HEK293T (cell line): ENCODE measurements around the gene CAPZB.

Experiments
- CTCF ChIA-PET: fragments of 350-600 bp; formaldehyde crosslinking; extraction: SDS; loops from one replicate; lab custom pipeline; 2021; ENCODE audit warnings: antibody characterized with exemption, inconsistent platforms; lab: Yijun Ruan, JAX
- POLR2A ChIA-PET: fragments of 350-600 bp; formaldehyde crosslinking; extraction: SDS; loops from one replicate; lab custom pipeline; 2020; ENCODE audit warnings: antibody characterized with exemption, inconsistent platforms; lab: Yijun Ruan, JAX
- DNase-seq: peaks from one replicate; pipeline ENCODE4 v3.0.0; 2012; ENCODE audit warnings: mixed read lengths; ENCODE audit errors: extremely low spot score
- ARNT ChIP-seq: fragments of 450-650 bp; IDR thresholded peaks from 2 replicates; pipeline ENCODE4 v1.6.1; 2017; ENCODE audit warnings: mild to moderate bottlenecking
- BHLHE40 ChIP-seq: fragments of 450-650 bp; IDR thresholded peaks from 2 replicates; pipeline ENCODE4 v1.6.1; 2016; ENCODE audit warnings: mild to moderate bottlenecking, moderate library complexity, borderline replicate concordance
- CTBP1 ChIP-seq: fragments of 450-650 bp; IDR thresholded peaks from 2 replicates; pipeline ENCODE4 v1.6.1; 2016; ENCODE audit warnings: borderline replicate concordance
- ELF4 ChIP-seq: fragments of 450-650 bp; IDR thresholded peaks from 2 replicates; pipeline ENCODE4 v1.6.1; 2017; ENCODE audit warnings: antibody characterized with exemption
- FOXA1 ChIP-seq: fragments of 450-650 bp; IDR thresholded peaks from 2 replicates; pipeline ENCODE4 v1.6.1; 2016; ENCODE audit warnings: mild to moderate bottlenecking
- FOXK2 ChIP-seq: fragments of 450-650 bp; IDR thresholded peaks from 2 replicates; pipeline ENCODE4 v1.6.1; 2016; ENCODE audit warnings: mild to moderate bottlenecking
- FOXM1 ChIP-seq: fragments of 450-650 bp; IDR thresholded peaks from 2 replicates; pipeline ENCODE4 v1.6.1; 2017; ENCODE audit warnings: mild to moderate bottlenecking, borderline replicate concordance
- HDGF ChIP-seq: fragments of 450-650 bp; IDR thresholded peaks from 2 replicates; pipeline ENCODE4 v1.6.1; 2017; ENCODE audit warnings: antibody characterized with exemption, borderline replicate concordance
- L3MBTL2 ChIP-seq: fragments of 450-650 bp; conservative IDR thresholded peaks from 2 replicates; pipeline ENCODE4 v1.6.1; 2016; ENCODE audit warnings: mild to moderate bottlenecking
- LEF1 ChIP-seq: fragments of 450-650 bp; IDR thresholded peaks from 2 replicates; pipeline ENCODE4 v1.6.1; 2017; ENCODE audit warnings: mild to moderate bottlenecking, borderline replicate concordance
- NFRKB ChIP-seq: fragments of 450-650 bp; IDR thresholded peaks from 2 replicates; pipeline ENCODE4 v1.6.1; 2016; ENCODE audit warnings: mild to moderate bottlenecking, moderate library complexity
- SP1 ChIP-seq: fragments of 450-650 bp; IDR thresholded peaks from 2 replicates; pipeline ENCODE4 v1.6.1; 2017
- SUZ12 ChIP-seq: fragments of 450-650 bp; IDR thresholded peaks from 2 replicates; pipeline ENCODE4 v1.6.1; 2016; ENCODE audit warnings: mild to moderate bottlenecking
- TARDBP ChIP-seq: fragments of 450-650 bp; IDR thresholded peaks from 2 replicates; pipeline ENCODE4 v1.6.1; 2016
- ZNF384 ChIP-seq: fragments of 450-650 bp; IDR thresholded peaks from 2 replicates; pipeline ENCODE4 v1.6.1; 2016
- TF ChIP-seq, protein P1 (sequence below): fragments of 450-650 bp; IDR thresholded peaks from 2 replicates; pipeline ENCODE4 v1.6.1; 2016

Gene CAPZB

DNA sequence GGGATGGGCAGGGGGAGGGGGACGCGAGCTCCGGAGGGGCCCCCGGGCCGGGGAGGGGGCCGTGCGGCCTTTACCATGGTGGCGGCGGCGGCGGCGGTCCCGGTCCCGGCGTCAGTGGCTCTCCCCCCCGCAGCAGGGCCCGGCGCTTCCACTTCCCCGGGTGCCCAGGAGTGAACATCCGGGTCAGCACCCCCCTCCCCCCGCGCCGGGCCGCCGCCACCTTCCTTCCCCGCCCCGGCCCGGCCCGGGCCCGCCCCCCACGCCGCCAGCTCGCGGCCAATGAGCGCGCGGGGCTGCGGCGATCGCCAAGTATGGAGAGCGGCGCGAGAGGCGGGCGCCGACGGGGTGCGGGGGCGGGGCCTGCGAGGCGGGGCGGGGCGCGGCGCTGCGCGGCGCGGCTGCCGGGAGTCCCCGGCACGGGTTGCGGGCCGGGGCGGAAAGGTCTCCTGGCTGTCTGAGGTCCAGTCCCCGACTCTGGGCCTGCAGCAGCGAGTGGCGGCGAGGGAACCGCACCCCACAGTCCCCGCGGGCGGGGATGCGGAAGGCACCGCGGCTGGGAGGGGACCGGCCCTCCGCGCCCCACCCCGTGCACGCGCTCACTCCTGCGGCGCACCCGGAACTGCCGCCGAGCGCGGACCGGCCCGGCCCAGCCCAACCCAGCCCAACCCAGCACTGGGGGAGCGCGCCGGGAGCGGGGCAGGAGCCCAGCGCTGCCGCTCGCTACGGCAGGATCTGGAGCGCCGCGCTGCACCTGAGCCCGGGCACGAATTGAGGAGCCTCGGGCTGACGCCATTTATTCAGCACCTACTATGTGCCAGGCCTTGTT is at the start of gene CAPZB:
CAPZB (minus strand) TSS at position 178 of the 826 bp plus-strand sequence; CDS start at position 77, 101 bp downstream.
- peak; percentile 93 for DNase-seq
- TF ChIP-seq FOXM1 (peak; percentile 25; the same call in 1 of the 2 replicates), BHLHE40 (no peak), L3MBTL2 (no peak)
- POLR2A ChIA-PET: interaction anchor here (1.0 to 2.8 kb wide), 4 partner anchors 13 to 166 kb away, joined by 3 to 8 read pairs (median 4); no protein-coding TSS in a partner anchor
- CTCF ChIA-PET: interaction anchor here (0.5 to 2.9 kb wide), 2 partner anchors 96 to 665 kb away, joined by 3 to 11 read pairs; no protein-coding TSS in a partner anchor

GRCh38 chr1:19534281-19534680 is 48.9 kb upstream of the CAPZB start:
- CTCF ChIA-PET: interaction anchor here (0.7 kb wide), 2 partner anchors 23 to 47 kb away, joined by 3 to 4 read pairs; no protein-coding TSS in a partner anchor
- DNase-seq: no peak
- TF ChIP-seq TARDBP (no peak), BHLHE40 (no peak), LEF1 (no peak), FOXA1 (no peak), NFRKB (no peak), CTBP1 (no peak), L3MBTL2 (no peak), ARNT (no peak), SUZ12 (no peak), FOXM1 (no peak), ELF4 (no peak)
- POLR2A ChIA-PET: interaction anchor here (0.7 kb wide), 1 partner anchor 27 kb away, joined by 3 read pairs; no protein-coding TSS in a partner anchor

GRCh38 chr1:19533626-19534025 is 48.3 kb upstream of the CAPZB start:
- DNase-seq: no peak
- no peak for TF ChIP-seq FOXK2
- no peak for TF ChIP-seq BHLHE40
- no peak for TF ChIP-seq CTBP1
- TF ChIP-seq SUZ12: no peak
- no peak for TF ChIP-seq NFRKB
- TF ChIP-seq, protein P1, sequence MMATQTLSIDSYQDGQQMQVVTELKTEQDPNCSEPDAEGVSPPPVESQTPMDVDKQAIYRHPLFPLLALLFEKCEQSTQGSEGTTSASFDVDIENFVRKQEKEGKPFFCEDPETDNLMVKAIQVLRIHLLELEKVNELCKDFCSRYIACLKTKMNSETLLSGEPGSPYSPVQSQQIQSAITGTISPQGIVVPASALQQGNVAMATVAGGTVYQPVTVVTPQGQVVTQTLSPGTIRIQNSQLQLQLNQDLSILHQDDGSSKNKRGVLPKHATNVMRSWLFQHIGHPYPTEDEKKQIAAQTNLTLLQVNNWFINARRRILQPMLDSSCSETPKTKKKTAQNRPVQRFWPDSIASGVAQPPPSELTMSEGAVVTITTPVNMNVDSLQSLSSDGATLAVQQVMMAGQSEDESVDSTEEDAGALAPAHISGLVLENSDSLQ: no peak
- TF ChIP-seq TARDBP: no peak
- no peak for TF ChIP-seq ELF4
- ChIA-PET CTCF (interaction anchor here (0.7 kb wide), 1 partner anchor 22 kb away, joined by 4 read pairs; no protein-coding TSS in a partner anchor), POLR2A (interaction anchor here (0.7 kb wide), 1 partner anchor 28 kb away, joined by 3 read pairs; no protein-coding TSS in a partner anchor)

DNA sequence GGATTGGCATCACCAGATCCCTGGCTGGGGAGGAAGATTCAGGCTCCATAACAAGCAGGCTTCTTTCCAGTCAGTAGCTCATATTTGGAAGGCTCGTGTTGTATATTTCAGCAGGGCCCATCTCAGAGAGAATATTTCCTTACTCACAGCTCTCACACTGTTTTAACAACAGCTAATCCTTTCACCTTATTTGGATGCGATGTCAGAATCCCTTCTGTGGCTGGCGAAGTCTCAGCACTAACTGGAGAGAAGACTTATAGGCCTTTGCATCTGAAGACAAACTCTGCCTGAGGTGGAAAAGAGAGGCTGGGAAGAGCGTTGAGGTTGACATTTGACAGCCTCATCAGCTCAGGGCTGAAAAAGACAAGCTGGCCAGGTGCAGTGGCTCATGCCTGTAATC is 47.2 kb upstream of the CAPZB start:
- ChIA-PET POLR2A (no interaction called here), CTCF (no interaction called here)
- no peak for TF ChIP-seq TARDBP
- no peak for TF ChIP-seq SUZ12
- TF ChIP-seq HDGF: no peak

GRCh38 chr1:19529664-19530063 is 44.3 kb upstream of the CAPZB start:
- ChIA-PET POLR2A (no interaction called here), CTCF (no interaction called here)
- no peak for TF ChIP-seq CTBP1
- TF ChIP-seq ELF4: no peak
- DNase-seq: no peak

More for the DNA sequence above, 47.2 kb upstream of the CAPZB start:
- DNase-seq: no peak

DNA sequence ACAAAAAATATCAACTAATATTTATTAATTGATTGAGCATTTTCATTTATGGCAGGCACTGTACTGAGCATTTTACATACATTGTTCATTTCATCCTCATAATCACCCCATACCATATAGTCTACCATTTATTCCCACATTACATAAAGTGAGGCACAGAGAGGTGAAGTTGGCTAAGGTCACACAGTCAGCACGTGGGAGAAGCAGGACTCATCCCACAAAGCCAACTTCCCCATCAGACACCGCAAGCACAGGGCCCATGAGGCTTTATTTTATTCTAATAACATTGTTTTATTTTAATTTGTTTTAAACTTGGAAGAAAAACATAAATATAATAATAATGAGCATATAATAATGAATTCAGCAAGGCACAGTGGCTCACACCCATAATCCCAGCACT is 43.1 kb upstream of the CAPZB start:
- POLR2A ChIA-PET: no interaction called here
- no peak for DNase-seq
- TF ChIP-seq LEF1 (no peak), L3MBTL2 (no peak), CTBP1 (no peak), BHLHE40 (no peak), ELF4 (no peak), SUZ12 (no peak), FOXM1 (no peak), HDGF (no peak), SP1 (no peak), ARNT (no peak), TARDBP (no peak), NFRKB (no peak), ZNF384 (no peak)
- TF ChIP-seq, protein P1: no peak
- CTCF ChIA-PET: interaction anchor here (0.7 kb wide), 1 partner anchor 53 kb away, joined by 3 read pairs; no protein-coding TSS in a partner anchor
